GM23338 (cell line): ENCODE results near the gene YY1AP1. TPM values are rescaled to one million over a fixed set of nuclear protein-coding genes. Genes with fewer than 3 reads are reported as not detected.
"Not testable (repeated sequence)": the region's sequence is repeated elsewhere in the genome, so short reads cannot be mapped to it uniquely, and the experiment has no call there.

Source experiments
- ATAC-seq: fragments of 200-7000 bp; cut with Tn5 transposase; 3 replicates; pipeline ENCODE4 v1.9.1; 2020
- DNase-seq: peaks from one replicate; pipeline ENCODE4 v3.0.0-alpha.2; 2015; ENCODE audit warnings: low spot score
- H2AFZ ChIP-seq: fragments of 200-600 bp; sonication (generic); 2 replicates; pipeline ENCODE4 v1.8.0; 2016; ENCODE audit warnings: antibody characterized with exemption, mild to moderate bottlenecking, moderate library complexity
- H3F3A ChIP-seq: fragments of 200-600 bp; sonication (generic); replicated peaks from 2 replicates; pipeline ENCODE4 v1.8.0; 2017; ENCODE audit warnings: antibody characterized with exemption, mixed run types, low read depth
- H3K27ac ChIP-seq: fragments of 200-600 bp; sonication (generic); 2 replicates; pipeline ENCODE4 v1.6.1; 2016; ENCODE audit warnings: low read depth
- H3K27me3 ChIP-seq: fragments of 200-600 bp; sonication (generic); 2 replicates; pipeline ENCODE4 v1.8.0; 2016; ENCODE audit warnings: mild to moderate bottlenecking, mixed run types, moderate library complexity; ENCODE audit not compliant: insufficient read depth
- H3K36me3 ChIP-seq: fragments of 200-600 bp; sonication (generic); 2 replicates; pipeline ENCODE4 v1.8.0; 2016; ENCODE audit warnings: mild to moderate bottlenecking; ENCODE audit not compliant: insufficient read depth
- H3K4me1 ChIP-seq: fragments of 200-600 bp; sonication (generic); 2 replicates; pipeline ENCODE4 v1.8.0; 2016; ENCODE audit warnings: mild to moderate bottlenecking, moderate library complexity; ENCODE audit not compliant: insufficient read depth
- H3K4me2 ChIP-seq: fragments of 200-600 bp; sonication (generic); 2 replicates; pipeline ENCODE4 v1.7.1; 2017; ENCODE audit warnings: mixed run types
- H3K4me3 ChIP-seq: fragments of 200-600 bp; sonication (generic); 2 replicates; pipeline ENCODE4 v1.6.1; 2016; ENCODE audit warnings: mixed run types
- H3K79me2 ChIP-seq: fragments of 200-600 bp; sonication (generic); replicated peaks from 2 replicates; pipeline ENCODE4 v1.8.0; 2017; ENCODE audit warnings: mild to moderate bottlenecking; ENCODE audit not compliant: insufficient read depth
- H3K9me2 ChIP-seq: fragments of 200-600 bp; sonication (generic); 2 replicates; pipeline ENCODE4 v1.8.0; 2017; ENCODE audit not compliant: insufficient read depth
- H4K20me1 ChIP-seq: fragments of 200-600 bp; sonication (generic); replicated peaks from 2 replicates; pipeline ENCODE4 v1.8.0; 2017; ENCODE audit warnings: mild to moderate bottlenecking; ENCODE audit not compliant: insufficient read depth
- H3K27ac Mint-ChIP-seq: 2 replicates; pipeline ENCODE4 v1.8.0; 2020; ENCODE audit warnings: inconsistent platforms, mild to moderate bottlenecking, moderate library complexity, mixed read lengths
- H3K27me3 Mint-ChIP-seq: 3 replicates; pipeline ENCODE4 v1.8.0; 2022; ENCODE audit warnings: low read depth, mild to moderate bottlenecking, moderate library complexity, mixed read lengths, inconsistent platforms; ENCODE audit not compliant: insufficient read depth, poor library complexity
- H3K36me3 Mint-ChIP-seq: 3 replicates; pipeline ENCODE4 v1.8.0; 2021; ENCODE audit warnings: low read depth, mild to moderate bottlenecking, inconsistent platforms, moderate library complexity, mixed read lengths
- H3K4me1 Mint-ChIP-seq: 3 replicates; pipeline ENCODE4 v1.8.0; 2020; ENCODE audit warnings: mild to moderate bottlenecking, inconsistent platforms, mixed read lengths
- H3K4me3 Mint-ChIP-seq: 3 replicates; pipeline ENCODE4 v1.8.0; 2021; ENCODE audit warnings: moderate library complexity, mild to moderate bottlenecking, inconsistent platforms, mixed read lengths
- H3K9me3 Mint-ChIP-seq: 3 replicates; pipeline ENCODE4 v1.8.0; 2020; ENCODE audit warnings: moderate library complexity, mild to moderate bottlenecking, inconsistent platforms, mixed read lengths
- CREB1 ChIP-seq: fragments of 250-450 bp; sonication (Bioruptor Pico); IDR thresholded peaks from 2 replicates; pipeline ENCODE4 v1.5.0; 2020; ENCODE audit warnings: low read depth, mild to moderate bottlenecking, moderate library complexity
- POLR2AphosphoS5 ChIP-seq: IDR thresholded peaks from 2 replicates; pipeline ENCODE4 v1.6.1; 2016; ENCODE audit warnings: antibody characterized with exemption, low read depth
- STAT1 ChIP-seq: IDR thresholded peaks from one replicate; pipeline ENCODE4 v1.6.1; 2016; ENCODE audit warnings: antibody characterized with exemption; ENCODE audit not compliant: unreplicated experiment
- polyA plus RNA-seq: library from polyadenylated mRNA; unstranded; fragments of >200 nt; fragmentation: Nextera tagmentation; extraction: Ambion mirVana; gene quantifications from 2 replicates; pipeline ENCODE4 v1.2.1, GENCODE V29; 2016
- total RNA-seq: library from RNA; depleted of rRNA; stranded (reverse); fragments of >200 nt; shearing (Covaris generic); gene quantifications from 2 replicates; pipeline ENCODE4 v1.2.3, GENCODE V29; 2014; rRNA removed

Gene YY1AP1
- total and polyA plus RNA-seq, 2 experiments from 2014 or later: 21.2 to 66.5 TPM

- not testable (repeated sequence) for H3K4me1 ChIP-seq, H3K9me2 ChIP-seq, H3K4me1 Mint-ChIP-seq, H3K4me3 Mint-ChIP-seq, H3K36me3 ChIP-seq, H3K4me3 ChIP-seq, H3F3A ChIP-seq, H3K27ac Mint-ChIP-seq, H3K27ac ChIP-seq, H3K79me2 ChIP-seq, H4K20me1 ChIP-seq, H3K4me2 ChIP-seq, H3K27me3 ChIP-seq, H3K27me3 Mint-ChIP-seq, H3K9me3 Mint-ChIP-seq, ATAC-seq, DNase-seq, H2AFZ ChIP-seq
- H3K36me3 Mint-ChIP-seq: peaks cover 24% of the 10 kb centered on the region
Measured at GRCh38 chr1:155613226-155613625, 75.3 kb downstream of the YY1AP1 start.

- H3K27ac ChIP-seq, H3F3A ChIP-seq, H3K27ac Mint-ChIP-seq, H3K36me3 ChIP-seq, H3K9me2 ChIP-seq, H3K9me3 Mint-ChIP-seq, H3K27me3 ChIP-seq, H3K27me3 Mint-ChIP-seq, H2AFZ ChIP-seq, H3K79me2 ChIP-seq, H3K4me1 Mint-ChIP-seq, H4K20me1 ChIP-seq, H3K4me1 ChIP-seq, DNase-seq: not testable (repeated sequence)
- peak overlapping the region; percentile 70; the same call in 1 of the 2 replicates for H3K4me2 ChIP-seq
- ATAC-seq: peak; percentile 69
- H3K4me3 ChIP-seq: peak overlapping the region; percentile 66
- Mint-ChIP-seq H3K4me3 (peak overlapping the region; percentile 93; the same call in 2 of the 3 replicates), H3K36me3 (peaks cover 24% of the 10 kb centered on the region)
Measured at GRCh38 chr1:155610257-155610647, 78.3 kb downstream of the YY1AP1 start.

- Histone ChIP-seq H4K20me1 (no peaks in the 10 kb centered on the region), H3K79me2 (no peaks in the 10 kb centered on the region), H3K4me1 (no peaks in the 10 kb centered on the region), H3K4me3 (peak within 1 kb of the TSS; percentile 66), H2AFZ (peak within 1 kb of the TSS; percentile 39; the same call in 1 of the 2 replicates), H3F3A (0 out of 2 replicates have a peak, but pooled peaks cover 4% of the 10 kb centered on the region), H3K27me3 (no peaks in the 10 kb centered on the region), H3K4me2 (peak within 1 kb of the TSS; percentile 74), H3K9me2 (no peaks in the 10 kb centered on the region), H3K36me3 (no peaks in the 10 kb centered on the region; the same call in 1 of the 2 replicates), H3K27ac (peak within 1 kb of the TSS; percentile 48; the same call in 1 of the 2 replicates)
- peaks cover 5% of the 10 kb centered on the region for H3K27me3 Mint-ChIP-seq
- no peaks in the 10 kb centered on the region for H3K9me3 Mint-ChIP-seq
- TF ChIP-seq POLR2AphosphoS5: peak; percentile 95
- peak; percentile 48; the same call in 1 of the 2 replicates for TF ChIP-seq CREB1 (CRISPR knock-in tag)
- no peak for TF ChIP-seq STAT1
- peak within 1 kb of the TSS; percentile 95 for H3K27ac Mint-ChIP-seq
- H3K36me3 Mint-ChIP-seq: peaks cover 21% of the 10 kb centered on the region
- H3K4me3 Mint-ChIP-seq: peak within 1 kb of the TSS; percentile 93
- ATAC-seq (peak; percentile 98), DNase-seq (peak; percentile 99)
- peaks cover 4% of the 10 kb centered on the region; the same call in 1 of the 3 replicates for H3K4me1 Mint-ChIP-seq
Measured at GRCh38 chr1:155609515-155610256, 78.9 kb downstream of the YY1AP1 start, which contains the start of gene MSTO1. Gene MSTO1, plus strand, starts transcription at chr1:155610218. Its CDS starts 31 bp downstream, at chr1:155610249.

Other genes starting within 250 kb of the YY1AP1 start
- 17.4 and 23.6 TPM in 2 replicates for gene ASH1L, start 126.0 kb downstream of the YY1AP1 start, total RNA-seq
- 17.7 and 24.7 TPM in 2 replicates for gene ASH1L, start 126.0 kb downstream of the YY1AP1 start, polyA plus RNA-seq
- 25.9 and 35.4 TPM in 2 replicates for gene MSTO1, start 78.6 kb downstream of the YY1AP1 start, total RNA-seq
- gene MSTO1, start 78.6 kb downstream of the YY1AP1 start, polyA plus RNA-seq: 42.2 and 43.5 TPM in 2 replicates
- gene DAP3, start 317 bp upstream of the YY1AP1 start, total RNA-seq: 56.0 and 90.1 TPM in 2 replicates
- 88.9 and 89.8 TPM in 2 replicates for gene DAP3, start 317 bp upstream of the YY1AP1 start, polyA plus RNA-seq
- 37.6 and 45.2 TPM in 2 replicates for gene GON4L, start 168.4 kb upstream of the YY1AP1 start, total RNA-seq
- 85.7 and 93.1 TPM in 2 replicates for gene GON4L, start 168.4 kb upstream of the YY1AP1 start, polyA plus RNA-seq
- 15.9 and 17.4 TPM in 2 replicates for gene SYT11, start 170.8 kb upstream of the YY1AP1 start, total RNA-seq
- 3.9 and 4.7 TPM in 2 replicates for gene SYT11, start 170.8 kb upstream of the YY1AP1 start, polyA plus RNA-seq
- gene RIT1, start 222.6 kb upstream of the YY1AP1 start, total RNA-seq: 15.8 and 24.4 TPM in 2 replicates
- 19.3 and 21.5 TPM in 2 replicates for gene RIT1, start 222.6 kb upstream of the YY1AP1 start, polyA plus RNA-seq
- 56.0 and 57.7 TPM in 2 replicates for gene KHDC4, start 245.6 kb upstream of the YY1AP1 start, total RNA-seq
- gene KHDC4, start 245.6 kb upstream of the YY1AP1 start, polyA plus RNA-seq: 41.2 and 47.1 TPM in 2 replicates